HG02588 (cell line): ENCODE data around the gene UBE2V1.
"Not testable (repeated sequence)": the region's sequence is repeated elsewhere in the genome, so short reads cannot be mapped to it uniquely, and the experiment has no call there.

Experiments
- ATAC-seq: cut with Tn5 transposase; IDR thresholded peaks from one replicate; pipeline ENCODE4 v1.9.1; 2021; ENCODE audit warnings: mild to moderate bottlenecking, moderate library complexity; ENCODE audit not compliant: unreplicated experiment

The UBE2V1 gene

DNA sequence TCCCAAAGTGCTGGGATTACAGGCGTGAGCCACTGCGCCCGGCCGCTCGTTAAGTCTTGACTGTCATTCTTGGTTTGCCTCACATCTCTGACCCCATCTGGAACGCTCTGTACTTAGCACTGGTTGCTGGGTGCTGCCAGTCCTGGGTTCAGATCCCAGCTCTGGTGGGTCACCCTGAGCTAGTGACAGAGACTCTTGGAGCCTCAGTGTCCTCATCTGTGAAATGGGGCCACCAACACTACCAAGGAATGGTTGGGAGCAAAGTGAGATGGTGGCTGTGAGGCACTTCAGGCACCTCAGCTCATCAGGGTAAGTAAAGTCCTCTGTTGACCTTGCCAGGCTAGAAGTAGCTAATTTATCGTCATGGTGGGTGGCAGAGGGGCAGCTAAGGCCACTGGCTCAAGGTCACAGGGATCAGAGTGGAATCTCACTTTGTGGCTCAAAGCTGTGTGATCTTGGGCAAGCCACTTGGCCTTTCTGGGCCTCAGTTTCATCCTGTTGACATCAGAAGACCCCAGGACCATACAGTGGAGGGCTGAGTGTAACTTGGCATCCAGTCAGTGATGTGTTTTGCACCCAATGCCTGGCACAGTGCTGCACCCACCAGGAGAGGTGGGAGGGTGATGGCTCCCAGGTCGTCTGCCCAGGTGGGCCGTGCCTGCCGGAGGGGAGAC lies 46.7 kb downstream of the UBE2V1 start:
- no peak for ATAC-seq

DNA sequence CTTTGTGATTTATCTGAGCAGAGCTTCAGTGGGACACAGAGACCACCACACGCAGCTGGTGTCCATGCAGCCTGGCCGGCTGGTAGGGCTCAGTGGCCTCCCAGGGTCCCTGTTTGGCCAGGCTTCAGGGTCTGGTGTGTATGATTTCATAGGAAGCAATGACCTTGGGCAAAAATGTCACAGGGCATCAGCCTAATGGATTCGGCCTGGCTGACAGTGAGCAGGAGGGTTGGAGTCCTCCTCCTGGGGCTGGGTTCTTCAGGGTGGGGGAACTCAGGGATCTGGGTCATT lies 47.7 kb downstream of the UBE2V1 start:
- ATAC-seq: no peak

DNA sequence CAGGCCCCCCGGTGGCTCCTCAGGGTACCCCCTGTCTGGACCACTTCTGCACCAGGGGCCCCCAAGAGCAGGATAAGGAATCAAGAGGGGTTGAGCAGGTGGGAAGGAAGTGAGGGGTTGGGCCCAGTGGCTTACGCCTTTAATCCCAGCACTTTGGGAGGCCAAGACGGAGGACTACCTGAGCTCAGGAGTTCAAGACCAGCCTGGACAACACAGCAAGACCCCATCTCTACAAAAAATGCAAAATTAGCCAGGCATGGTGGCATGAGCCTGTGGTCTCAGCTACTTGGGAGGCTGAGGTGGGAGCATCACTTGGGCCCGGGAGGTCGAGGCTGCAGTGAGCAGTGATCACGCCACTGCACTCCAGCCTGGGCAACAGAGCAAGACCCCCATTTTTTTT lies 49.2 kb downstream of the UBE2V1 start:
- not testable (repeated sequence) for ATAC-seq

DNA sequence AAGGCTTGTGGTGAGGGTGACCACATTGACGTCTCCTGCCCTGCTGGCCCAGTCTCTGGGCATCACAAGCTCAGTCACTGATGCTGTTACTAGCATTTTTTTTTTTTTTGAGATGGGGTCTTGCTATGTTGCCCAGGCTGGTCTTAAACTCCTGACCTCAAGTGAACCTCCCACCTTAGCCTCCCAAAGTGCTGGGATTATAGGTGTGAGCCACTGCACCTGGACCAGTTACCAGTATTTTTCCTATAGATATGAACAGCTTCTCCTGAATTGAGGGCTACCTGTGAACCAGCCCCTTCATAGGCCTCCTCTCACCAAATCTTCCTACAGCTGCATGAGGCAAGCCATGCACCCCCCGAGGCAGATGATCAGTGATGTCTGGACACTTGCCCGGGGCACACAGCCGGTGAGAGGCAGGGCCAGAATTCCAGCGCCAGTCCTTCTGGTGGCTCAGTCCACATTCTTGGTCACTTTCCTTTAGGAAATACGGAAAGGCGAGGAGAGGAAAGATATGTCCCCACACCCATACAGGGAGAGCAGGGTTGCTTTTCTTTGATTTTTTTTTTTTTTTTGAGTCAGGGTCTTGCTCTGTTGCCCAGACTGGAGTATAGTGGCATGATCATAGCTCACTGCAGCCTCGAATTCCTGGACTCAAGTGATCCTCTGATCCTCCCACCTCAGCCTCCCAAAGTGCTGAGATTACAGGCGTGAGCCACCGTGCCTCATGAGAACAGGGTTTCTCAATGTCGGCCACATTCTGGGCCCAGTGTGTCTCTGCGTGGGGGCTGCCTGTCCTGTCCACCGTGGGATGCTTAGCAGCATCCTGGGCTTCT lies 50.7 kb downstream of the UBE2V1 start:
- no peak for ATAC-seq

DNA sequence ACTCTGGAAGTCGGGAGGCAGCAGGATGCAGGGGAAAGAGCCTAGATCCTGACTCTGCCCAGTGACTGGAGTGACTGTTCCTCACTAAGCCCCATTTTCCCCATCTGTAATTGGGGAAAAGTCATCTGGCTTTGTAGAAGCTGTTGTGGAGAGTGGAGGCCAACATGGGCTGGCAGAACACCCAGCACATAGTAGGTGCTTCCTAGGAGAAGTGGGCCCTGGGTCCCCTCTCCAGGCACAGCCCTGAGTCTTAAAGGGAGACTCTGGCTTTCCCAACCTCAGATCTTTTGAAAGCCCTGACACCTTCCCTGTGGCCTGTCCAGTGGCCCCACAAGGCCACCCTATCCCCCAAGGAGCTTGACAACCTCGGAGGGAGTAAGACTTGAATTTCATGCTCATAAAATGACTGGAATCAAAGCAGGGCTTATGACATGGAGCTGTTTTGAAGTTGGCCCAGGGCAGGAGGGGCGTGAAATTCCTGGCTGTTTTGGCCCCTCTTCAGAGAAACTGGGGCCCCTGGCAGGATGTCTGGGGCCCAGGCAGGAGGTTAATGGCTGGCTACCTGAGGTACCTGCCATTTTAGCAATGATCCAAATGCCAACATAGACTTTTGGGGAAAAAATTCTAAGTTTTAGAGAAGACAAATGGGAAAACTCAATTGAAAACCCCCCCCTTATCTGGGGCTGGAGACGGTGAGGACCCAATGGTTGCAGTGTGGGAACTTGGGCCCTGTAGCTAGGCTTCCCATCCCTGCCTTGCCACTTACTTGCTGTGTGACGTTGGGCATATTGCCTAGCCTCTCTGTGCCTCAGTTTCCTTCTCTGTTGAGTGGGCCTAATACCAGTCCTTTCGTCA lies 51.6 kb downstream of the UBE2V1 start:
- no peak for ATAC-seq

DNA sequence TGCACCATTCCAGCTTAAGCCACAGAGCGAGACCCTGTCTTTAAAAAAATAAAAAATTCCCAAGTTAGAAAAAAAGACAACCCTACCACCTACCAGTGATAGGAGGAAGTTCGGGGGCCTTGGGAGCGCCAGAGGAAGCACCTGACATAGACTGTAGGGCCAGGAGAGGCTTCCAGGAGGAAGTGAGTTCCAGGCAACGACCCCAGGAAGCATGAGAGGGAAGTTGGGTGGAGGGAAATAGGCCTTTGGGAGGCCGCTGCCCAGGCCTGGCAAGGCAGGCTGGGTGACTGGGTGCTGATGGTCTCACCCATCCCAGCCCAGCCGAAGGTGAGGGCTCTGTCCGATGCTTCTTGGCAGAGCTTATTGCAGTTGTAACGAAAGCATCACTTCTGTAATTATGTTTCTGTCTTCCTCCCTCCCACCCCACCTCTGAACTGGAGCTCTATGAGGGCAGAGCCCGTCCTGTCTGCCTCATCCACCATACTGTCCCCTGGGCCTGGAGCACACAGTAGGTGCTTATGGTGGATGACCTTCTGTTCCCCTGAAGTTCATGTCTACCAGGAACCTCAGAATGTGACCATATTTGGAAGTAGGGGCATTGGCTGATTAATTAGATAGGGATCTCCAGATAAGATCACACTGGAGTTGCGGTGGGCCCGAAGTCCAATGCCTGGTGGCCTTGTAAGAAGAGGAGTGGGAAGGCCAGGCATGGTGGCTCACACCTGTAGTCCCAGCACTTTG lies 54.1 kb downstream of the UBE2V1 start:
- ATAC-seq: no peak

DNA sequence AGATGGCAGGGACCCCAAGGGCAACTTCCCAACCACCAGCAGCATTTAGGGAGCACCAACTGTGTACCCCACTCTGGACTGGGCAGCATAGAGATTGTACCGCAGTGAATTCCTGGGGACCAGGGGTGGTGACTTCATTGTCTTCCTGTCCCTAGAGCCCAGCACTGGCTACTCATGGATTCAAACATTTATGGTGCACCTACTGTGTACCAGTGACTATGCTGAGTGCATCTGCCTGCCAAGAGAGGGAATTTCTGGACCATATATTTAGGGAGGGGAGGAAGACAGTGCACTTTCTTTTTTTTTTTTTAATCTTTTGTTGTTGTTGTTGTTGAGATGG lies 55.3 kb downstream of the UBE2V1 start:
- no peak for ATAC-seq

DNA sequence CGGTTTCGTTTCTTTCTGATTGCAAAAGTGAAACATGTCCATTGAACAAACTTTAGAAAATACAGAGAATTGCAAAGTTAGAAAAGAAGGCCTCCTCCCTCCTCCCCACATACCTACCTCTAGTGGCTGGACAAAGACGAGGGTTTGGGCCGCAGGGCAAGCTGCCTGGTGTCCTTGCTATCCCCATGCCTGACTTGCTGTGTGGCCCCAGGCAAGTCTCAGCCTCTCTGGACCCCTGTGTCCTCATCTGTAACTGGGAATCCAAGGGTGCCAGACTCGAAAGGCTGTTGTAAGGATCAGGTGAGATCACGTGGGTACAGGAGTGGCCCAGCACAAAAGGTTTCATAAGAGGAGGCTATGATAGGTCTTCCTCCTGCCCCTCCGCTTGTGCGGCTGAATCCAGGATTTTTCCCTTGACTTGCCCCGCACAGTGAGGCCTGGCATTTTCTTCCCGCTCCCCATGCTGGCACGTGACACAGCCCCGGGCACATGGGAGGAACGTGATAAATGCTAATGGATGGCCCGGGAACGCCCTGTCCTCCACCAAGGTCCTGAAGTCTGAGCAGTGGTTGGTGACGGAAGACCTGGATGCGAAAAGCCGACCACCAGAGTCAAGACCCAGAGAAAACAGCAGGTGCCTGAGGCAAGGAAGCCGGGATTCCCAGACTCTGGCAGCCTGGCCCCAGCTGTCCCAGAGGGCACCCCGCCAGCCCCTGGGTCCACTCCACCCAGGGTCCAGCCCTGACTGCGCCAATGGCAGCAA lies 55.8 kb downstream of the UBE2V1 start:
- no peak for ATAC-seq

DNA sequence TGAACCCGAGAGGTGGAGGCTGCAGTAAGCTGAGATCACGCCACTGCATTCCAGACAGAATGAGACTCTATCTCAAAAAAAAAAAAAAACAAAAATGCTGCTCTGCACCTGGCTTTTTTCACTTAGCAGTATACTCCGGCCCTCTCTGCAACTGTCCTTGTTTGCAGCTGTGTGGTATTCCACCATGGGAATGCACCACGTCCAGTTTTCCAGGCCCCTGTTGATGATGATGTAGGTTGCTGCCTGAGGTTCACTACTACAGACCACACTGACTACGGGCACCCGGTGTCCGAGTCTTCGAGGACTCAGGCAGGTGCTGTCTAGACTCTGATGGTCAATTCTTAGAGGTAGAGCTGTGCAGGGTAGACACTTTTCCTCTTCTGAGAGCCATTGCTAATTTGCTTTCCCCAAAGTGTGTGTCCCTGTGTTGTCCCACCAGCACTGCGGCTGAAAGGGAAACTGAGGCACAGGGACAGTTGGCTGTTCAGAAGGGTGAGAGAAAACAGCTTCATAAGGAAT lies 56.5 kb downstream of the UBE2V1 start:
- ATAC-seq: no peak

DNA sequence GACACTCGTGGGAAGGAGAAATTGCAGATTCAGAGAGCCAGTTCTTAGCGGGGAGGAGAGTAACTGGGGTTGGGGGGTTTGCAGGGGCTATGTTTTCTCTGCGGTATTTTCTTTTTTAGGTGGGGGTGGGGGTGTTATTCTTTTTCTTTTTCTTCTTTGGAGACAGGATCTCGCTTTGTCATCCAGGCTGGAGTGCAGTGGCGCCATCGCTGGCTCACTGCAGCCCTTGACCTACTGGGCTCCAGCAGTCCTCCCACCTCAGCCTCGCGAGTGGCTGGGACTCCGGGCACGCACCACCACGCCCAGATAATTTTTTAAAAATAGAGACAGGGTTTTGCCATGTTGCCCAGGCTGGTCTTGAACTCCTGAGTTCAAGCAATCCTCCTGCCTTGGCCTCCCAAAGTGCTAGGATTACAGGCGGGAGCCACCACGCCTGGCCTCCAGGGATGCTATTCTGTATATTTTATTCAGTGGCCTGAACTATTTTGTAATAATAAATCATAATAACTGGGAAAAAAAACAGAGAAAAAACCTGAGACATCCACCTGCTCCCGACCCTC lies 57.3 kb downstream of the UBE2V1 start:
- ATAC-seq: no peak

DNA sequence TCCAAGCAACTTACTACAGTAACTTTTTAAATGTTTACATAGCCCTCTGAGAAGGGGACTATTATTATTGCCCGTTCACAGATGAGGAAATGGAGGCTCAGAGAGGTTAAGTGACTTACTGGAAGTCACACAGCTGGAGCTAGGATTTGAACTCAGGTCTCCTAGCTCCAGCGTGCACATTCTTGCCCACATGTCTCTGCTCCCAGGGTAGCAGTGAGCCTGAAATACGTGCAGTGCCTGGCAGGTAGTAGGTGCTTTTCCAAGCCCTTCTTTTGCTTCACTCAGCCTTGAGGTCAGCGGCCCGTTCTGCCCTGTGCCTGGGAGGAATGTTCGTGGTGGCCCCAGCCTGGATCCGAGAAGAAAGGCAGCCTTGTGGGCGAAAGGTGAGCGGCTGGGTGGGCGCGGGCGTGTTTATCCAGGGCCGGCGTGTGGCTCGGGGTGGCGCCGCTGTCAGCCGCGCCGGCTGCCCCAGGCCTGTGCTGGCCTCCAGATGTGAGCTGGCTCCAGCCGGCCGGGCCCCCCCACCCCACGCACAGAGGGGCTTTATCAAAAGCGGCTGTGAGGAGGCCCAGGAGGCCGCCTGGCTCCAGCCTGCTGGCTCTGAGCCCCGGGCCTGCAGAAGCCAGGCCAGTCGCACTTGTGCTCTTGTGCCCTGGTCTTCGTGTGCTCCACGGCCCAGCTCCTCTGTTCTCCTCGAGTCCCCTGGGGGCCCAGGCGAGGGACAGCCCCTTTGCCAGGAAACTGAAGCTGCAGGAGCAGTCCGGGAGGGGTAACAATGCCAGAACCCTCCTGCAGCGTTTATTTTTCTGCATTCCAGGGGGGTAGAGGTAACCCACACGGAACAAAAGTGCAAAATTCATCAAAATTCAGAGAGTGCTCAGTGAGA lies 58.1 kb downstream of the UBE2V1 start:
- ATAC-seq: no peak

DNA sequence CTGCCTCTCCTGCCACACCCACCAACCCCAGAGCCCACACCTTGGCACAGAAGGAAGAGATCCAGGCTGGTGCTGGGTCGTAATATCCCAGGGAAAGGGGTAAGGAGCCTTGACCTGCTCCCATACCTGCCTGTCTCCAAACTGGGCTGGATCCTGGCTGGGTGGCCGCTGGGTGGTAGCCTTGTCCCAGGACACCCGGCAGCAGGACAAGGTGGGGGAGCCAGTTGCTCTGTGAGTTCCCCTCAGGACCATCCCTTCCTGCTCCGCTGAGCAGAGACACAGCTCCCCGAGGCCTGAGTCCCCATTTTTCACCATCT lies 58.8 kb downstream of the UBE2V1 start:
- ATAC-seq: no peak

DNA sequence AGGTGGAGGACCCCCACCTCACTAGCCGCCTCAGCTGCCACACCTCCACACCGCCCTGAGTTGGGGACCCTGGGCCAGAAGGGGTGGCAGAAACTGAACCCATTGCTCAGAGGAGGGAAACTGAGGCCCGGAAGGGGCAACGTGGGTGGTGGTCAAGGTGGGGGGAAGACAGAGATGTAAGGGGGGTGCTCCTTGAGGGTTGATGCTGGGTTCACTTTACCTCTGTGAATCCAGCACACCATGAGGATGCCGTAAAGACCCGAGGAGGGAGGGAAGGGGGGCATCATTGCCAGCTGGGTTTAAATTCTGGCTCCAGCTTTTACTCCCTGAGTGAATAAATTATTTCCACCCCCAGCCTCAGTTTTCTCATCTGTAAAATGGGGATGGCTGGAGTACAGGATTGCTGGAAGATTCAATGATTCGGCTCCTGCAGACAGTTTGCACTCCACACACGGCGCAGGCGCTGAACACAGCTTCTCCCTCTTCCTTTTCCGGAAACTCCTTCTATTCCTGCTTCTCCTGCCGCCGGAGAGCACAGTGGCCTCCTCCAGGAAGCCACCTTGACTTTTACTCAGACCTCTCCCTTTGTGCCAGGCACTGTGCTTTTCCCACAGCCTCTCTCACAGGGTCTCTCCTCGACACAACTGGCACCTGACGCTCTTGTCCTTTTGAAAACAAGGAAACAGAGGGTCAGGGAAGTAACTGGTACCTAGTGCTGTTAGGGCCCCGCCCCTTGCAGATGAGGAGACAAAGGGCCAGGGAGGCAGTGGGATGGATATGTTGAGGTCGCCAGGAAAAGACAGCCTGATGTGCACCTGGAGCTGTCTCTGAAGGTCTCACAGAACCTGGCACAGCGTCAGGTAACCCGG lies 59.4 kb downstream of the UBE2V1 start:
- ATAC-seq: no peak

DNA sequence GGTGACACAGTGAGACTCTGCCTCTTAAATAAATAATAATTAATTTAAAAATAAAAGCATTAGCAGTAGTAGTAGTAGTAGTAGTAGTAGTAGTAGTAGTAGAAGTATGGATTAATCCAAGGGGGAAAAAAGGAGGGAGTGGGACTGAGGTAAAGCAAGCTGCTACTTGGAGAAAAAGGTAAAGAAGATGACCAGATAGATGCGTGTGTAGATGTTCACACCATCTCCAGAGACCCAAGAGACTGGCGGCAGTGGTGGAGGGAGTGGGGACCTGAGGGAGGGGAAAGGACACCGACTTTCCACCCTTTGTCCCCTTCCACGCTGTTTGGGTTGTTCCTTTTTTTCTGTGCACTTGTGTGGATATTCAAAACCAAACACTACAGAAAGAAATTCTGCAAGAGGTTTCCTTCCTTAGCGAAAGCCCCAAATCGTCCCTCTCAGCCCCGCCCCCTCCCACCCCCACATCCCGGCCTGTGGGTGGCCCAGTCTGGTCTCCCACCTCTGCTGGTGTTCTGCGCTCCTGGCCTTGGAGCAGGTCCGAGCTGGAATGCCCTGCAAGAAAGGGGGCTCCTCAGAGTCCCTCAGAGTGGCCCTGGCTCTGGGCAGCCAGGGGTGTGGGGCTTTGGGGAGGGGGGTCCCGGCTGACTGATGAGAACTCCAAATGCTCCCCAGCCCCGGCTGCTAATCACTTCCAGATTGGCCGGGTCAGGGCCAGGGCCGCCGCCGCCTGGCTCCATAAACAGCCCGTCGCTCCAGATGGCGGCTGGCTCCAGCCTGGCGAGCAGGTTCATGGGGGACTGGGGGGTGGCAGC lies 60.2 kb downstream of the UBE2V1 start:
- no peak for ATAC-seq

DNA sequence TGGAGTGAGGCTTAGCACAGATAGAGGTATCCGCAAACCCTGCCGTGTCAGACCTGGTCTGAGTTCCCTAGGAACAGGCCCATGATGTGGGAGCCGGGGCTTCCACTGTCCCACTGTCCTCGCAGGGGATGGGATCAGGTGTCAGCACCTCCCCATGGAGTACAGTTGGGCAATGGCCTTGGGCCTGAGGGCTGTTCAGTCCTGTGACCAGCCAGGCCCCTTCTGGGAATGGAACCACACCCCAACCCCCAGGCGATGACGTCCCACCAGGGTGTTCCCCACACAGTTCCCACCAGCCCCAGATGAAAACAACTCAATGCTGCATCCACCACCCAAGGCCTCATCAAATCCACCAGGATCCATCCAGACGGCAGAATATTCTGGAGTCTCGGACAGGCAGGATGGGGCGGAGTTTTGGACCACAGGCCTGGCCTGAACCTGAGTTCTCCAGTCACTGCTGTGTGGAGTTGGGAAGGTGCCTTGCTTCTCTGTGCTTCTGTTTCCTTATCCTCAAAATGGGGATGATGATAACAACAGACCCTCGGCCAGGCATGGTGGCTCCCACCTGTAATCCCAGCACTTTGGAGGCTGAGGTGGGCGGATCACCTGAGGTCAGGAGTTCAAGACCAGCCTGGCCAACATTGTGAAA lies 62.2 kb downstream of the UBE2V1 start:
- ATAC-seq: no peak

DNA sequence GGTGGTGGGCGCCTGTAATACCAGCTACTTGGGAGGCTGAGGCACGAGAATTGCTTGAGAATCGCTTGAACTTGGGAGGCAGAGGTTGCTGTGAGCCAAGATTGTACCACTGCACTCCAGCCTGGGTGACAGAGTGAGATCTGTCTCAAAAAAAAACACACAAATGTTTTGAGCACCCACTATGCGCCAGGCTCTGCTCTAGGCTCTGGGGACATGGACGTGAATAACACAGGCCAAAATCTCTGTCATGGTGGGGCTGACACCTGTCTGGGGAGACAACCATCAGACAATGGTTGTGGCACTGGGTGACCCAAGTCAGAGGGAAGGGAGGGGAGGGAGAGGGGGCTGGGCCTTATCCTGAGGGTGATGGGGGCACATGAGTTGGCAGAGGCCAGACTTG lies 62.7 kb downstream of the UBE2V1 start:
- no peak for ATAC-seq
